Ishikawa (cell line): ENCODE data around the gene REG4.

ENCODE experiments used
- CEBPB ChIP-seq: IDR thresholded peaks from 2 replicates; pipeline ENCODE4 v1.6.1; 2012
- CREB1 ChIP-seq: IDR thresholded peaks from 2 replicates; pipeline ENCODE4 v1.6.1; 2012; ENCODE audit warnings: low read depth
- EGR1 ChIP-seq: IDR thresholded peaks from 2 replicates; pipeline ENCODE4 v1.6.1; 2012
- EP300 ChIP-seq: IDR thresholded peaks from 2 replicates; pipeline ENCODE4 v1.6.1; 2012; ENCODE audit warnings: borderline replicate concordance
- FOXM1 ChIP-seq: IDR thresholded peaks from 2 replicates; pipeline ENCODE4 v1.6.1; 2012; ENCODE audit warnings: low read depth, borderline replicate concordance
- NFIC ChIP-seq: IDR thresholded peaks from 2 replicates; pipeline ENCODE4 v1.6.1; 2012
- RAD21 ChIP-seq: IDR thresholded peaks from 2 replicates; pipeline ENCODE4 v1.6.1; 2012; ENCODE audit warnings: low read depth
- TAF1 ChIP-seq: IDR thresholded peaks from 2 replicates; pipeline ENCODE4 v1.6.1; 2012; ENCODE audit warnings: low read depth, mild to moderate bottlenecking
- TCF12 ChIP-seq: IDR thresholded peaks from 2 replicates; pipeline ENCODE4 v1.6.1; 2012; ENCODE audit warnings: low read depth
- TEAD4 ChIP-seq: IDR thresholded peaks from 2 replicates; pipeline ENCODE4 v1.6.1; 2012
- YY1 ChIP-seq: IDR thresholded peaks from 2 replicates; pipeline ENCODE4 v1.6.1; 2012; ENCODE audit warnings: low read depth
- ZBTB7A ChIP-seq: IDR thresholded peaks from 2 replicates; pipeline ENCODE4 v1.6.1; 2012; ENCODE audit warnings: low read depth
- TF ChIP-seq, protein P1 (sequence below): IDR thresholded peaks from 2 replicates; pipeline ENCODE4 v1.6.1; 2012; ENCODE audit warnings: low read depth, mild to moderate bottlenecking
- TF ChIP-seq, protein P2 (sequence below): IDR thresholded peaks from 2 replicates; pipeline ENCODE4 v1.6.1; 2012
- TF ChIP-seq, protein P3 (sequence below): IDR thresholded peaks from 2 replicates; pipeline ENCODE4 v1.6.1; 2012

Gene REG4

DNA sequence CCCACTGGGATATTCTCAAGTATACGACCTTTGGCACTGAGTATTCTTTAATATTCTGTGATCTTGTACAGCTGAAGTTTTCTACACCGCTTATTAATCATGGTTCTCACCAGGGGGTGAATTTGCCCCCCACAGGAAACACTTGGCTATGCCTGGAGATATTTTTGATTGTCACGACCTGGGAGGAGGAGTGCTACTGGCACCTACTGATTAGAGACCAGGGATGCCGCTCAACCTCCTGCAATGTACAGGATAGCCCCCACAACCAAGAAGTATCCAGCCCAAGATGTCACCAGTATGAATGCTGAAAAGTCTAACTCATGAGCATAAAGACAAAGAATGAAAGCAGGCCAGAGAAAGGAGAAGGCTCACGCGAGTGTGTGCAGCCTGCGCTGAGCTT, 13.7 kb downstream of the REG4 start:
- TF ChIP-seq RAD21 (no peak), CEBPB (no peak), TEAD4 (no peak), CREB1 (no peak)
- TF ChIP-seq, protein P1, sequence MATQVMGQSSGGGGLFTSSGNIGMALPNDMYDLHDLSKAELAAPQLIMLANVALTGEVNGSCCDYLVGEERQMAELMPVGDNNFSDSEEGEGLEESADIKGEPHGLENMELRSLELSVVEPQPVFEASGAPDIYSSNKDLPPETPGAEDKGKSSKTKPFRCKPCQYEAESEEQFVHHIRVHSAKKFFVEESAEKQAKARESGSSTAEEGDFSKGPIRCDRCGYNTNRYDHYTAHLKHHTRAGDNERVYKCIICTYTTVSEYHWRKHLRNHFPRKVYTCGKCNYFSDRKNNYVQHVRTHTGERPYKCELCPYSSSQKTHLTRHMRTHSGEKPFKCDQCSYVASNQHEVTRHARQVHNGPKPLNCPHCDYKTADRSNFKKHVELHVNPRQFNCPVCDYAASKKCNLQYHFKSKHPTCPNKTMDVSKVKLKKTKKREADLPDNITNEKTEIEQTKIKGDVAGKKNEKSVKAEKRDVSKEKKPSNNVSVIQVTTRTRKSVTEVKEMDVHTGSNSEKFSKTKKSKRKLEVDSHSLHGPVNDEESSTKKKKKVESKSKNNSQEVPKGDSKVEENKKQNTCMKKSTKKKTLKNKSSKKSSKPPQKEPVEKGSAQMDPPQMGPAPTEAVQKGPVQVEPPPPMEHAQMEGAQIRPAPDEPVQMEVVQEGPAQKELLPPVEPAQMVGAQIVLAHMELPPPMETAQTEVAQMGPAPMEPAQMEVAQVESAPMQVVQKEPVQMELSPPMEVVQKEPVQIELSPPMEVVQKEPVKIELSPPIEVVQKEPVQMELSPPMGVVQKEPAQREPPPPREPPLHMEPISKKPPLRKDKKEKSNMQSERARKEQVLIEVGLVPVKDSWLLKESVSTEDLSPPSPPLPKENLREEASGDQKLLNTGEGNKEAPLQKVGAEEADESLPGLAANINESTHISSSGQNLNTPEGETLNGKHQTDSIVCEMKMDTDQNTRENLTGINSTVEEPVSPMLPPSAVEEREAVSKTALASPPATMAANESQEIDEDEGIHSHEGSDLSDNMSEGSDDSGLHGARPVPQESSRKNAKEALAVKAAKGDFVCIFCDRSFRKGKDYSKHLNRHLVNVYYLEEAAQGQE = no peak

DNA sequence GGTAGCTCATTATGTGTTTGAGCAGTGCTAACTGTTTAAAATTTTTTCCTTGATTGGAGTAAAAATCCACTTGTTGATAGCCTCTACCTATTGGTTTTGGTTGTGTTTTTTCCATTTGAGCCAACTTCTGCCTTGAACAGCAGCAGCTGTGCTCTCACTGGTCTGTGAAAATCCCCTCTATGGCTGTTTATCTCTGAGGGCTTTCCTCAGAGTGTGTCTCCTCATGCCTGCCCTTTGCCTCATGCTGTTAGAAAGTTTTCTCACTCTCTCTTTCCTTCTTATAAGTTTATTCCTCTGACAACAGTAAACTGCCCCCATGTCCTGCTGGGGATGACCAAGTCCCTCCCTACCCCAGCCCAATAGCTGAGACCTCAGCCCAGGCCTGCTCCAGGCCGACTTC, 14.1 kb downstream of the REG4 start:
- TF ChIP-seq RAD21 (no peak), YY1 (no peak), ZBTB7A (no peak), CEBPB (no peak), TAF1 (no peak), NFIC (no peak), EP300 (no peak), CREB1 (no peak), TEAD4 (no peak), TCF12 (no peak), FOXM1 (no peak), EGR1 (no peak)
- TF ChIP-seq, protein P2, sequence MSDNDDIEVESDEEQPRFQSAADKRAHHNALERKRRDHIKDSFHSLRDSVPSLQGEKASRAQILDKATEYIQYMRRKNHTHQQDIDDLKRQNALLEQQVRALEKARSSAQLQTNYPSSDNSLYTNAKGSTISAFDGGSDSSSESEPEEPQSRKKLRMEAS = no peak
- TF ChIP-seq, protein P1 = no peak
- TF ChIP-seq, protein P3, sequence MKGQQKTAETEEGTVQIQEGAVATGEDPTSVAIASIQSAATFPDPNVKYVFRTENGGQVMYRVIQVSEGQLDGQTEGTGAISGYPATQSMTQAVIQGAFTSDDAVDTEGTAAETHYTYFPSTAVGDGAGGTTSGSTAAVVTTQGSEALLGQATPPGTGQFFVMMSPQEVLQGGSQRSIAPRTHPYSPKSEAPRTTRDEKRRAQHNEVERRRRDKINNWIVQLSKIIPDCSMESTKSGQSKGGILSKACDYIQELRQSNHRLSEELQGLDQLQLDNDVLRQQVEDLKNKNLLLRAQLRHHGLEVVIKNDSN = no peak

DNA sequence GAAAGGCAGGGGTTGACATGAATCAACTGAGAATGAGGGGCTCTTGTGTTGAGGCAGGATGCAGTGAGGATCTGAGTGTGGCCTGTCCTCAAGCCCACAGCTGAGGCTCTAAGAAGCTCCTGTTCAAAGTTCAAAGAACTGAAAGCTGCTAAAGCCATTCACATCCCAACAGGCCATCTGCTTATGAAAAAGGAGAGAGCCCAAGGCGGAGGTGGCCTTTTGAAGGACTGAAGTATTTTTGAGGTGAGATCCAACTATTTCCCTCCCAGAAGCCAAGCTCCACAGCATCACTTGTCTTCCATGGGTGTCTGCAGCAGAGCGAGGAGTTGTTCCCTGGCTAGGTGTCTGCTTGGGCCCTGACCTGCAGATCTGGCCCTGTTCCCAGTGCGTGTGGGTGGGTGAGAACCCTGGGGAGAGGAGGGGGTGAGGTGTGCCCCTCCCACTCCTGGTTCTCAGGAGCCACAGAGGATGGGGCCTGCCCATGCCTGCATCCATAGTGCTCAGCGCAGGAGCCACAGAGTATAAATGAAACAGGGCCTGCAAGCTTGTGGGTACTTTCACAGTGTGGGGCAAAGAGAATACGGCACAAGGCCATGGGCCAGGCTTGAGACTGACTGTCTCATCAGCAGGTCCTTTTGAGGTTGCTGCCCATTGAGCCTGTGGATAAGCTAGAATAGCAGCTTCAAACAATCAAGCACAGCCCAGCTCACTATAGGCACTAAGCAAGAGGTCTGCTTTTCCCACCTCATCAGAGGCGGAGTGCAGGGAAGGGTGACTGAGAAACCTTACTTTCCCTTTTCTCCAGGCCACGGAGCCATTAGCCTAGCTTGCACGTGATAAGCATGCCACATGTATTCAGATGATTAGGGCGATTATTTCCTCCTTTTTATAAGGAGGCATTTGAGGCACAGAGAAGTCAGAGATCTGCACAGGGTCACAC, 15.7 kb downstream of the REG4 start:
- TF ChIP-seq TCF12 = no peak
- no peak for TF ChIP-seq ZBTB7A
- TF ChIP-seq EGR1 = peak; percentile 66

DNA sequence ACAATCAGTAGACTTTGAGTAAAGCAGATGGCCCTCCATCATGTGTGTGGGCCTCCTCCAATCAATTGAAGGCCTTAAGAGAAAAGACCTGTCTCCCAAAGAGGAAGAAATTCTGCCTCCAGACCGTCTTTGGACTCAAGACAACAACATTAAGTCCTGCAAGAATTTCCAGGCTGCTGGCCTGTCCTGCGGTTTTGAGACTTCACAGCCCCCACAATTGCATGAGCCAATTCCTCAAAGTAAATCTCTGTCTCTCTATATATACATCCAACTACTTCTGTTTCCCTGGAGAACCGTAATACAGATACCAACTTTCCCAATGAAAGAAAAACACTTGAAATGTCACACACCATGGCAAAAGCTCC, 16.4 kb downstream of the REG4 start:
- no peak for TF ChIP-seq TCF12
- no peak for TF ChIP-seq RAD21
- TF ChIP-seq TAF1 = no peak
- no peak for TF ChIP-seq YY1
- no peak for TF ChIP-seq EP300
- no peak for TF ChIP-seq CEBPB
- TF ChIP-seq ZBTB7A = no peak
- TF ChIP-seq, protein P1 = no peak
- TF ChIP-seq, protein P3 = no peak
- no peak for TF ChIP-seq FOXM1
- no peak for TF ChIP-seq NFIC
- TF ChIP-seq, protein P2 = no peak
- TF ChIP-seq TEAD4 = no peak
- no peak for TF ChIP-seq EGR1
- TF ChIP-seq CREB1 = no peak
